ENCODE results near the gene RHOF. TPM values are rescaled to one million over a fixed set of nuclear protein-coding genes. Genes with fewer than 3 reads are reported as not detected.

The RHOF gene
- total RNA-seq, 4 donors from 2014 or later: 22.8 to 105 (median 69.9) TPM

DNA sequence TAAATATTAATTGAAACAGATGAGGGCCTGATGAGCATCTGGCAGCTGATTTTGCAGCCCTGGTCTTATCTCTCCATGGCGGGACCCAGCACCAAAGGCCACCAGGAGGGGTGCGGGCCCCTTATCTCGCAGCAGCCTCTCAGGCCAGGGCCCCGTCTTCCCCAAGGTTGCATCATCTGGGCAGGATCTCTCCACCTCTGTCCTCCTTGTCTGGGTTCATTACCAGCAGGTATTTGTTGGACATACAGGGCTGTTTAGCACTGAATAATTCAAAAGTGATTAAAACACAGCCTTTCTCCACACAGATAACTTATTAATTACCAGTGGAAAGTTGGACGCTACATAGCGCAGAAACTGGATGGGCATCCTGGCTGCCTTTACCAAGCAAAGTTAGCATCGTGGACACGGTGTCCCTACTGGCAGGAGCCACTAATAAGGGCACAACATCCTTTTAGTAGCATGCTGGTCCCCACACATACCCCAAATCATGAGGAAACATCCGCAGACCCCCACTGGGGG, 55.1 kb downstream of the RHOF start:
- WGBS, 2 donors: 95 to 97% methylated on average over 9 of the region's 9 CpGs
- Histone ChIP-seq H3K36me3 (no peaks in the 10 kb centered on the region), H3K27me3 (no peaks in the 10 kb centered on the region), H3K4me3 (replicated peaks in 1 of 3) (no peak overlapping the region), H3K27ac (no peak overlapping the region), H3K9me3 (no peaks in the 10 kb centered on the region), H3K4me1 (no peaks in the 10 kb centered on the region)
- intact Hi-C loops (cut with DNase I): no loop called here
- DNase-seq: no peak
- TF ChIP-seq, protein P1, sequence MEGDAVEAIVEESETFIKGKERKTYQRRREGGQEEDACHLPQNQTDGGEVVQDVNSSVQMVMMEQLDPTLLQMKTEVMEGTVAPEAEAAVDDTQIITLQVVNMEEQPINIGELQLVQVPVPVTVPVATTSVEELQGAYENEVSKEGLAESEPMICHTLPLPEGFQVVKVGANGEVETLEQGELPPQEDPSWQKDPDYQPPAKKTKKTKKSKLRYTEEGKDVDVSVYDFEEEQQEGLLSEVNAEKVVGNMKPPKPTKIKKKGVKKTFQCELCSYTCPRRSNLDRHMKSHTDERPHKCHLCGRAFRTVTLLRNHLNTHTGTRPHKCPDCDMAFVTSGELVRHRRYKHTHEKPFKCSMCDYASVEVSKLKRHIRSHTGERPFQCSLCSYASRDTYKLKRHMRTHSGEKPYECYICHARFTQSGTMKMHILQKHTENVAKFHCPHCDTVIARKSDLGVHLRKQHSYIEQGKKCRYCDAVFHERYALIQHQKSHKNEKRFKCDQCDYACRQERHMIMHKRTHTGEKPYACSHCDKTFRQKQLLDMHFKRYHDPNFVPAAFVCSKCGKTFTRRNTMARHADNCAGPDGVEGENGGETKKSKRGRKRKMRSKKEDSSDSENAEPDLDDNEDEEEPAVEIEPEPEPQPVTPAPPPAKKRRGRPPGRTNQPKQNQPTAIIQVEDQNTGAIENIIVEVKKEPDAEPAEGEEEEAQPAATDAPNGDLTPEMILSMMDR (IDR thresholded peaks at IDR 0.05): no peak
- no peak for TF ChIP-seq POLR2A (IDR thresholded peaks at IDR 0.05)

DNA sequence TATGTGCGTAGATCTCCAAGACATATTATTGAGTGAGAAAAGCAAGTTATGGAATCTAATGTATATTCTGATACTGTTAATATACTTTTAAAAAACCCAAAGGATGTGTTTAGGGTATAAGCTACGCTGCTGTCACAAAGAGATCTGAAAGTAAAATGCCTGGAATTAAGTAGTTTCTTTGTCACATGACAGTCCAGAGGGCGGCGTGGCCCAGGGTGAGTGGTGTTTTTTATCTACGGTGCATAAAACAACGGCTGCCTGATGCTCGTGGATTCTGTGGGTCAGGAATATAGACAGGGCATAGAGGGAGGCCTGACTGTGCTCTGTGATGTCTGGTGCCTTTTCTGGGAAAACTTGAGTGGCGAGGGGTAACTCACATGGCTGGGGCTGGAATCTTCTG, 59.6 kb downstream of the RHOF start:
- H3K36me3 ChIP-seq: no peaks in the 10 kb centered on the region
- no peak for DNase-seq
- WGBS, 2 donors: 85 to 91% methylated on average over 8 of the region's 8 CpGs
- no peaks in the 10 kb centered on the region for H3K4me1 ChIP-seq
- H3K9me3 ChIP-seq: no peaks in the 10 kb centered on the region
- no peak overlapping the region for H3K4me3 ChIP-seq (replicated peaks in 1 of 3)
- TF ChIP-seq POLR2A (IDR thresholded peaks at IDR 0.05): no peak
- TF ChIP-seq, protein P1 (IDR thresholded peaks at IDR 0.05): no peak
- no peak overlapping the region for H3K27ac ChIP-seq
- intact Hi-C loops (cut with DNase I): no loop called here
- no peaks in the 10 kb centered on the region for H3K27me3 ChIP-seq

DNA sequence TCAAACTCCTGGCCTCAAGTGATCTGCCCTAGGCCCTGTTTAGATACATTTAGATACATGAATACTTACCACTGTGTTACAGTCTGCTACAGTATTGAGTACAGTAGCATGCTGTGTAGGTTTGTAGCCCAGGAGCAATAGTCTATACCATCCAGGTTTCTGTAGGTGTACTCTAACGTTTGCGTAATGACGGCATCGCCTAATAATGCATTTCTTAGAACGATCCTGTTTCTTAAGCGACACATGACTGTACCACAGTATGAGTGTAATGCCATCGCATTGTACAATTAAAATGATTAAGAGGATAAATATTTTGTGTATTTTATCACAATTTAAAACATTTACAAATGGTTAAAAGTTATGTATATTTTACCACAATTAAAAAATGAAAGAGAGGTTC, 62.0 kb downstream of the RHOF start:
- H3K36me3 ChIP-seq: no peaks in the 10 kb centered on the region
- no peaks in the 10 kb centered on the region for H3K9me3 ChIP-seq
- no peaks in the 10 kb centered on the region for H3K27me3 ChIP-seq
- intact Hi-C loops (cut with DNase I): no loop called here
- DNase-seq: no peak
- no peak overlapping the region for H3K4me3 ChIP-seq (replicated peaks in 1 of 3)
- H3K4me1 ChIP-seq: no peaks in the 10 kb centered on the region
- WGBS, 2 donors: 97 to 98% methylated on average over 7 of the region's 7 CpGs
- no peak for TF ChIP-seq POLR2A (IDR thresholded peaks at IDR 0.05)
- TF ChIP-seq, protein P1 (IDR thresholded peaks at IDR 0.05): no peak
- no peak overlapping the region for H3K27ac ChIP-seq

DNA sequence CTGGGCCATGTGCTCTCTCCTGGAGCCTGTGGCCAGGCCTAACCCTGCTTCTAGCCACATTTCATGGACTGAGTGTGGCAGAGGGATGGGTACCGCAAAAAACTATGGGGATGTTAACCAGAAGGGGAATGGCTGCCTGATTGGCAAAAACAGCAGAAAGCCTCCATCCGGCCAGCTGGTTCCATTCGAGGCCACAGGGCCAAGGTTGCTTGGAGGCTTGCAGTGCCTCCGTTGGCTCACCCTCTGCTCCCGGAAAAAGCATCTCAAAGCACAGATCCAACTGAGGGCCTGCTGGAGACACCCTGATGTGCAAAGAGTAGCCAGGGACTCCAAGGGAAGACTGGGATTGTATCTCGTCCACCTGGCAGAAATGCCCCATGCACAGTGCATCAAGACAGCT, 64.5 kb downstream of the RHOF start:
- 92 to 95% methylated on average over 5 to 6 of the region's 6 CpGs for WGBS, 2 donors

More for the DNA sequence above, 64.5 kb downstream of the RHOF start:
- Histone ChIP-seq H3K27me3 (no peaks in the 10 kb centered on the region), H3K4me3 (replicated peaks in 1 of 3) (no peak overlapping the region), H3K9me3 (no peaks in the 10 kb centered on the region), H3K27ac (no peak overlapping the region), H3K36me3 (no peaks in the 10 kb centered on the region), H3K4me1 (no peaks in the 10 kb centered on the region)
- no peak for DNase-seq
- TF ChIP-seq, protein P1 (IDR thresholded peaks at IDR 0.05): no peak
- TF ChIP-seq POLR2A (IDR thresholded peaks at IDR 0.05): no peak
- intact Hi-C loops (cut with DNase I): no loop called here

Other genes starting within 250 kb of the RHOF start
- gene KDM2B, start 212.7 kb downstream of the RHOF start, total RNA-seq: 10 to 100 TPM; 15.5 to 32.1 (median 21.2) TPM
- gene ORAI1, start 167.2 kb downstream of the RHOF start, total RNA-seq: 10 to 100 TPM; 12.7 to 27.1 (median 17.0) TPM
- gene MORN3, start 124.0 kb downstream of the RHOF start, total RNA-seq: 1 to 10 TPM in 3 of 4 donors, under 1 TPM in 1; 0.40 to 2.3 (median 1.1) TPM
- gene TMEM120B, start 80.9 kb downstream of the RHOF start, total RNA-seq: 10 to 100 TPM; 12.5 to 15.4 (median 14.2) TPM
- 10 to 100 TPM in 3 of 4 donors, 1 to 10 TPM in 1; 7.3 to 16.5 (median 11.7) TPM for gene SETD1B, start 10.3 kb upstream of the RHOF start, total RNA-seq
- 1 to 10 TPM in 1 of 4 donors, under 1 TPM in 2, not detected in 1; 0.39 to 1.2 (median 0.78) TPM for gene HPD, start 65.2 kb upstream of the RHOF start, total RNA-seq
- gene PSMD9, start 95.1 kb upstream of the RHOF start, total RNA-seq: 100 to 1,000 TPM in 2 of 4 donors, 10 to 100 TPM in 2; 67.9 to 149 (median 97.4) TPM
- 10 to 100 TPM; 17.7 to 27.0 (median 23.7) TPM for gene CFAP251, start 124.9 kb upstream of the RHOF start, total RNA-seq
- gene BCL7A, start 228.2 kb upstream of the RHOF start, total RNA-seq: 10 to 100 TPM; 18.3 to 27.2 (median 22.7) TPM